Liver (tissue), 9 donors: ENCODE measurements around the gene SLC25A21. TPM values are rescaled to one million over a fixed set of nuclear protein-coding genes. Genes with fewer than 3 reads are reported as not detected.

ENCODE experiments used
- DNase-seq: peaks from one replicate; pipeline ENCODE4 v3.0.0-alpha.2; 2017; ENCODE audit warnings: low spot score
- H3K27ac ChIP-seq, 2 donors: one replicate each; pipeline ENCODE4 v1.7.0; 2013; ENCODE audit warnings: inconsistent platforms in 2 of 2, low read length in 2 of 2, control low read depth in 1 of 2, low read depth in 1 of 2, mild to moderate bottlenecking in 1 of 2
- H3K27me3 ChIP-seq, 4 donors: one replicate each; pipeline versions ENCODE4 v1.6.1 to v1.7.0; 2013; ENCODE audit warnings: low read length in 3 of 4, inconsistent platforms in 1 of 4, mild to moderate bottlenecking in 1 of 4, moderate library complexity in 1 of 4; ENCODE audit not compliant: control insufficient read depth in 4 of 4, insufficient read depth in 4 of 4
- H3K36me3 ChIP-seq, 4 donors: one replicate each; pipeline versions ENCODE4 v1.6.1 to v1.7.0; 2013; ENCODE audit warnings: low read length in 3 of 4, mild to moderate bottlenecking in 3 of 4, low read depth in 1 of 4, moderate library complexity in 1 of 4; ENCODE audit not compliant: control insufficient read depth in 4 of 4, insufficient read depth in 3 of 4
- H3K4me1 ChIP-seq, 4 donors: one replicate each; pipeline versions ENCODE4 v1.6.1 to v1.7.0; 2013; ENCODE audit warnings: low read length in 3 of 4, mild to moderate bottlenecking in 3 of 4, moderate library complexity in 1 of 4; ENCODE audit not compliant: control insufficient read depth in 4 of 4, insufficient read depth in 4 of 4
- H3K4me3 ChIP-seq, 3 donors: one replicate each; pipeline versions ENCODE4 v1.6.1 to v1.7.0; 2013; ENCODE audit warnings: low read length in 3 of 3, control low read depth in 1 of 3, low read depth in 1 of 3, mild to moderate bottlenecking in 1 of 3
- H3K9ac ChIP-seq, 2 donors: one replicate each; pipeline ENCODE4 v1.7.0; 2013; ENCODE audit warnings: low read length in 2 of 2, mild to moderate bottlenecking in 2 of 2, moderate library complexity in 2 of 2, control low read depth in 1 of 2, low read depth in 1 of 2
- H3K9me3 ChIP-seq, 4 donors: one replicate each; pipeline versions ENCODE4 v1.6.1 to v1.7.0; 2013; ENCODE audit warnings: low read length in 3 of 4; ENCODE audit not compliant: control insufficient read depth in 4 of 4
- ATF3 ChIP-seq: IDR thresholded peaks from 2 replicates; pipeline ENCODE4 v1.6.1; 2016; ENCODE audit warnings: antibody characterized with exemption
- CTCF ChIP-seq: fragments of 150-350 bp; IDR thresholded peaks from 2 replicates; pipeline ENCODE4 v1.5.1; 2017; ENCODE audit warnings: improper control_type of control experiment, low read depth, low read length; ENCODE audit not compliant: missing input control
- EGR1 ChIP-seq, 2 donors: IDR thresholded peaks; 2 replicates each; pipeline ENCODE4 v1.6.1; 2016 to 2018; ENCODE audit warnings: antibody characterized with exemption in 2 of 2, low read depth in 2 of 2
- FOXA1 ChIP-seq: IDR thresholded peaks from 2 replicates; pipeline ENCODE4 v1.6.1; 2016; ENCODE audit warnings: antibody characterized with exemption
- FOXA2 ChIP-seq: IDR thresholded peaks from 2 replicates; pipeline ENCODE4 v1.6.1; 2016; ENCODE audit warnings: antibody characterized with exemption
- GABPA ChIP-seq, 2 donors: IDR thresholded peaks in 1 of 2; conservative IDR thresholded peaks in 1 of 2; 2 replicates each; pipeline ENCODE4 v1.6.1; 2016; ENCODE audit warnings: antibody characterized with exemption in 2 of 2, mild to moderate bottlenecking in 1 of 2, moderate library complexity in 1 of 2
- HNF4A ChIP-seq, 2 donors: conservative IDR thresholded peaks; 2 replicates each; pipeline ENCODE4 v1.6.1; 2016; ENCODE audit warnings: antibody characterized with exemption in 2 of 2, mild to moderate bottlenecking in 2 of 2
- HNF4G ChIP-seq: IDR thresholded peaks from 2 replicates; pipeline ENCODE4 v1.6.1; 2016; ENCODE audit warnings: antibody characterized with exemption
- JUND ChIP-seq, 2 donors: IDR thresholded peaks; 2 replicates each; pipeline ENCODE4 v1.6.1; 2016; ENCODE audit warnings: antibody characterized with exemption in 2 of 2
- MAX ChIP-seq: IDR thresholded peaks from 2 replicates; pipeline ENCODE4 v1.6.1; 2016; ENCODE audit warnings: antibody characterized with exemption
- NR2F2 ChIP-seq: IDR thresholded peaks from 2 replicates; pipeline ENCODE4 v1.6.1; 2016; ENCODE audit warnings: antibody characterized with exemption
- RAD21 ChIP-seq, 2 donors: IDR thresholded peaks; 2 replicates each; pipeline ENCODE4 v1.6.1; 2016; ENCODE audit warnings: antibody characterized with exemption in 2 of 2, mild to moderate bottlenecking in 2 of 2
- REST ChIP-seq: IDR thresholded peaks from 2 replicates; pipeline ENCODE4 v1.6.1; 2016; ENCODE audit warnings: antibody characterized with exemption, mild to moderate bottlenecking
- RXRA ChIP-seq, 2 donors: IDR thresholded peaks; 2 replicates each; pipeline ENCODE4 v1.6.1; 2017 to 2018; ENCODE audit warnings: antibody characterized with exemption in 2 of 2, mild to moderate bottlenecking in 1 of 2
- SP1 ChIP-seq: IDR thresholded peaks from 2 replicates; pipeline ENCODE4 v1.6.1; 2018; ENCODE audit warnings: antibody characterized with exemption, mild to moderate bottlenecking
- TAF1 ChIP-seq: conservative IDR thresholded peaks from 2 replicates; pipeline ENCODE4 v1.6.1; 2016; ENCODE audit warnings: antibody characterized with exemption, mild to moderate bottlenecking
- YY1 ChIP-seq: IDR thresholded peaks from 2 replicates; pipeline ENCODE4 v1.6.1; 2016; ENCODE audit warnings: antibody characterized with exemption, mild to moderate bottlenecking
- ZBTB33 ChIP-seq: IDR thresholded peaks from 2 replicates; pipeline ENCODE4 v1.6.1; 2016; ENCODE audit warnings: antibody characterized with exemption
- WGBS: extraction: QIAGEN DNeasy Blood & Tissue Kit; methylation state at CpG from one replicate; pipeline ENCODE4 v1.1.7; 2013; 5-methylcytosine and 5-hydroxymethylcytosine counted together
- polyA plus RNA-seq, 2 donors: library from polyadenylated mRNA; stranded (reverse) in 1 of 2; unstranded in 1 of 2; fragments of 200-250 nt in 1 of 2; fragments of >200 nt in 1 of 2; fragmentation: Nextera tagmentation in 1 of 2; extraction: Ambion mirVana in 1 of 2; gene quantifications; one replicate each; pipeline versions ENCODE4 v1.2.1 to v1.2.3, GENCODE V29; 2013 to 2015
- total RNA-seq, 2 donors: library from RNA; depleted of rRNA; stranded (reverse); fragments of >200 nt; gene quantifications; one replicate each; pipeline ENCODE4 v1.2.3, GENCODE V29; 2014
- donor health status: healthy.
- donor health status: healthy.
- donor health status: healthy.
- donor health status: healthy.
- donor health status: healthy.

Gene SLC25A21
- total and polyA plus RNA-seq, 4 donors = 0.13 to 24.3 (median 0.23) TPM

- no peak overlapping the region for H3K9ac ChIP-seq
- no peaks in the 10 kb centered on the region for H3K4me1 ChIP-seq
- TF ChIP-seq GABPA (IDR thresholded peaks at IDR 0.05 in 1 of 2, conservative IDR thresholded peaks at IDR 0.05 in 1 of 2) = no peak
- no peak for TF ChIP-seq RAD21 (IDR thresholded peaks at IDR 0.05)
- TF ChIP-seq ATF3 = no peak
- TF ChIP-seq CTCF = no peak
- TF ChIP-seq JUND (IDR thresholded peaks at IDR 0.05) = no peak
- H3K9me3 ChIP-seq = no peaks in the 10 kb centered on the region
- no peaks in the 10 kb centered on the region for H3K27me3 ChIP-seq
- no peak for DNase-seq
- H3K4me3 ChIP-seq = no peak overlapping the region
- no peaks in the 10 kb centered on the region for H3K36me3 ChIP-seq
- no peak overlapping the region for H3K27ac ChIP-seq
- WGBS = 84% methylated on average over 7 of the region's 7 CpGs
These were observed 43.4 kb downstream of the SLC25A21 start for GRCh38 chr14:37129047-37129446.

GRCh38 chr14:37124614-37125013 lies 47.8 kb downstream of the SLC25A21 start:
- WGBS = 86% methylated on average over 3 of the region's 3 CpGs
- no peak overlapping the region for H3K27ac ChIP-seq
- no peak overlapping the region for H3K9ac ChIP-seq
- no peak overlapping the region for H3K4me3 ChIP-seq
- H3K9me3 ChIP-seq = no peaks in the 10 kb centered on the region
- no peaks in the 10 kb centered on the region for H3K4me1 ChIP-seq
- no peak for DNase-seq
- no peak for TF ChIP-seq REST
- no peak for TF ChIP-seq RAD21 (IDR thresholded peaks at IDR 0.05)
- no peak for TF ChIP-seq SP1
- no peak for TF ChIP-seq FOXA1
- TF ChIP-seq CTCF = no peak
- no peak for TF ChIP-seq HNF4G
- no peak for TF ChIP-seq ZBTB33
- no peak for TF ChIP-seq FOXA2
- no peak for TF ChIP-seq JUND (IDR thresholded peaks at IDR 0.05)
- TF ChIP-seq TAF1 = no peak
- TF ChIP-seq RXRA (IDR thresholded peaks at IDR 0.05) = no peak
- no peak for TF ChIP-seq ATF3
- TF ChIP-seq GABPA (IDR thresholded peaks at IDR 0.05 in 1 of 2, conservative IDR thresholded peaks at IDR 0.05 in 1 of 2) = no peak
- TF ChIP-seq NR2F2 = no peak
- no peak for TF ChIP-seq HNF4A (conservative IDR thresholded peaks at IDR 0.05)
- no peak for TF ChIP-seq MAX
- TF ChIP-seq EGR1 (IDR thresholded peaks at IDR 0.05; ENCODE audit: low read depth in 2 of 2) = no peak
- TF ChIP-seq YY1 = no peak
- H3K36me3 ChIP-seq = no peaks in the 10 kb centered on the region
- H3K27me3 ChIP-seq = no peaks in the 10 kb centered on the region
